ENCODE results near the gene PRKCA.

DNA sequence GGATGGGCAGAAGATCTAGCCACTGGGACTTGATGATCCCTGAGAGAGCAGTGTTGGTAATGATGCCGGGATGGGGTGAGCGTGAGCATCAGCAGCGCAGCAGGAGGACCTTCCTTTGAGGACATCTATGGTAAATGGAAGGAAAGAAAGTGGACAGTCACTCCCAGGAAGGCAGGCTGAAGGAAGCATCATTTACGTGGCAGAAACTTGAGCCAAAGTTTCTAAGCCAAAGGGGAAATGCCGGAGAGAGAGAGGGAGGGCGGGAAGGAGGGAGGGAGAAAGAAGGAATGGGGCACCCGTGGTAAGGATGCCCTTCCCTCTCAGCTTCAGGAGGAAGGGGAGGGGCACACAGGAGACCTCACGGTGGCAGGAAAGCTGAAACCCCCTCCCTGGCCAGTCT is 446.2 kb downstream of the PRKCA start:
- TF ChIP-seq CTCF (IDR thresholded peaks at IDR 0.05) = no peak
- no peak for TF ChIP-seq POLR2AphosphoS5 (IDR thresholded peaks at IDR 0.05; ENCODE audit: insufficient read depth in 1 of 2, low read depth in 1 of 2)

All from vagina (tissue), 2 donors.